GM19328 (cell line): Measurements from ENCODE around the gene COMTD1.
A peak's percentile ranks its signal among the peaks of the same experiment; 100 is the strongest.
"Not testable (repeated sequence)": the region's sequence is repeated elsewhere in the genome, so short reads cannot be mapped to it uniquely, and the experiment has no call there.

Source experiments
- ATAC-seq: cut with Tn5 transposase; IDR thresholded peaks from one replicate; pipeline ENCODE4 v1.9.1; 2021; ENCODE audit warnings: mild to moderate bottlenecking, moderate library complexity; ENCODE audit not compliant: unreplicated experiment

Gene COMTD1

GRCh38 chr10:75223507-75223906 is 12.2 kb downstream of the COMTD1 start:
- ATAC-seq: no peak

- ATAC-seq: not testable (repeated sequence)
Measured at GRCh38 chr10:75221492-75221891, 14.3 kb downstream of the COMTD1 start.

GRCh38 chr10:75220274-75220673 is 15.5 kb downstream of the COMTD1 start:
- ATAC-seq: no peak

DNA sequence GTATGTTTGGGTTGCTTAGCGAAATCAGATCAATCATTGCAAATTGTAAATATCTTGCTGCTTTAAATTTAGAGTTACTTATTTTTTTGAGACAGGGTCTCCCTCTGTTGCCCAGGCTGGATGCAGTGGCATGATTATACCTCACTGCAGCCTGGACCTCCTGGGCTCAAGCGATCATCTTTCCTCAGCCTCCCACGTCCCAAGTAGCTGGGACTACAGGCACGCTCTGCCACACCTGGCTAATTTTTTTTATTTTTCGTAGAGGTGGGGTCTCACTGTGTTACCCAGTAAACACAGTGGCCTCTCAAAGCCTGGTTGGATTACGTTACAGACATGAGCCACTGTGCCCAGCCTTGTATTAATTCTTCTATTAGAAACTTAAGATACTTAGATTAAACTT is 23.4 kb downstream of the COMTD1 start:
- no peak for ATAC-seq

- ATAC-seq: no peak
Measured at GRCh38 chr10:75211007-75211691, 24.6 kb downstream of the COMTD1 start.

- ATAC-seq: peak; percentile 77
Measured at GRCh38 chr10:75210282-75211006, 25.3 kb downstream of the COMTD1 start, which contains the start of gene VDAC2. VDAC2 (plus strand) TSS chr10:75210796; CDS start chr10:75211159, 363 bp downstream.

DNA sequence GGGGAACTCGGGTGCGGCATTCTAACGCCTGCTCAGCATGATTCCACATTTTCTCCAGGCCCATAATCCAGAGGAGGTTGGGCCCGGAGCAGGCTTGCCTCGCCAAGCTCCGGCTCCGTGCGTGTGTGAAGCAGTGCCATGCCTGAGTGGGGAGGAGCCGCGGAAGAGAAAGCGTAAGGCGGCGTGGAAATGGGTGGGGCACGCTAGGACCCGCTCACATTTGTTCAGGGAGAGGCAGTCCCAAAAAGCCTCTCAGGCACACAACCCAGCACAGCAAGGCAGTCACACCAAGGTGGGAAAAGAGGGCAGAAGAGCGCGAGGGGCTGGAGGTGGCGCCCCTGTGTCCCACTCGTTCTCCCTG is 25.9 kb downstream of the COMTD1 start:
- peak; percentile 49 for ATAC-seq

DNA sequence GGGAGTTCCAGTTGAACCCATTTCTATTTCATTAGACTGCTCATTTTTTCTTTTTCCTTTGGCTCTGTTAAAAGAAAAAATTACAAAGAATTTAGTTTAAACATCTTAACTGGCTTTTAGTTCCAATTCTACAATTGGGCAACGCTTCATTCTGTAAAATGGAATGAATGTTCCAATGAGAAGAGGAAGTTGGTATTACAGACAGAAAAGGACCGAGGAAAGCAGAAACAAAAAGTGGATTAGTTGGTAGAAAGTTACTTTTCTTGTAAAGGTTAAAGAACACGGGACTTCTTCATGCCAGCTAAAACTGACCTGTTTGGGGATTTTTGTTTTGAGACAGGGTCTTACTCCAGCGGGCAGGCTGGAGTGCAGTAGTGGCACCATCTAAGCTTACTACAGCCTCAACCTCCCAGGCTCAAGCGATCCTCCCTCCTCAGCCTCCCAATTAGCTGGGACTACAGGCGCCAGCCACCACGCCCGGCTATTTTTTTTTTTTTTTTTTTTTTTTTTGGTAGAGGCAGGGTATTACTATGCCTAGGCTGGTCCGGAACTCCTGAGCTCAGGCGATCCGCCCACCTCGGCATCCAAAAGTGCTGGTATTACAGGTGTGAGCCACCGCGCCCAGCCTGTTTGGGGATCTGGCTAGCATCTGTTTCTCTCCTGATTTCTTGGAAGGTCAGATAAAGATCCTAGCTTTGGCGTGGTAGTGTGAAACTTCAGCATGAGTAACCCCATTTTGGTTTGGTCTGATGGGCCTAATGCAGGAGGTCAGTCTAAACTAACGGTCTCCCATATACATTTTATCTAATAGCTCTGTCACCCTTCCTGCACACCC is 26.5 kb downstream of the COMTD1 start:
- ATAC-seq: no peak

GRCh38 chr10:75208181-75208580 is 27.6 kb downstream of the COMTD1 start:
- ATAC-seq: no peak

DNA sequence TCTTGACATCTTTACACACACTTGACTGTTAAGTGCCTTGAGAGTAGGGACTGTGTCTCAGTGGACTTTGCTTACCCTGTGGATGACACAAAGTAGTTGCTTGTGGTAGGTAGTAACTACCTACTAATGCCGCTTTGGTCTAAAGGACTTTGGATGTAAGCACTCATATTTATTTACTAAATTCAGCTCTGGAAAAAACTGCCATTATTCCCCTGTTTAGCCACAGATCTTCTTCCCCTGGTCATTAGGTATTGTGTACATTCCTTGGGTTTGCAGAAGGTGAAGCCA is 28.0 kb downstream of the COMTD1 start:
- ATAC-seq: no peak

- no peak for ATAC-seq
Measured at GRCh38 chr10:75207079-75207856, 28.5 kb downstream of the COMTD1 start.

GRCh38 chr10:75206638-75207037 is 29.1 kb downstream of the COMTD1 start:
- ATAC-seq: not testable (repeated sequence)

GRCh38 chr10:75205908-75206307 is 29.8 kb downstream of the COMTD1 start:
- ATAC-seq: no peak

DNA sequence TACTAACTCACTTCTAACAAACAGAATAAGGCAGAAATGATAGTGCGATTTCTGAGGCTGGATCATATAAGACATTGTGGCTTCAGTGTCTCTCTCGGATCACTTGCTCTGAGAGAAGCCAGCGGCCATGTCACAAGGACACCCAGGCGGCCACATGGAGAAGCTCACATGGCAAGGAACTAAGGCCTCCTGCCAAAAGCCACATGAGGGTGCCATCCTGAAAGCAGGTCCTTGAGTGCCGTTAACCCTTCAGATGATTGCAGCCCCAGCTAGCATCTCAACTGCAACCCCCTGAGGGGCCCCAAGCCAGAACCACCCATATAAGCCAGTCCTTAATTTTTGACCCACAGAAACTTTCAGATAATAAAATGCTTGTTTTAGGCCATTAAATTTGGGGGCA is 32.0 kb downstream of the COMTD1 start:
- ATAC-seq: no peak

- ATAC-seq: not testable (repeated sequence)
Measured at GRCh38 chr10:75203046-75203620, 32.6 kb downstream of the COMTD1 start.

- ATAC-seq: no peak
Measured at GRCh38 chr10:75202321-75203045, 33.3 kb downstream of the COMTD1 start.

- no peak for ATAC-seq
Measured at GRCh38 chr10:75201793-75202307, 33.9 kb downstream of the COMTD1 start.

DNA sequence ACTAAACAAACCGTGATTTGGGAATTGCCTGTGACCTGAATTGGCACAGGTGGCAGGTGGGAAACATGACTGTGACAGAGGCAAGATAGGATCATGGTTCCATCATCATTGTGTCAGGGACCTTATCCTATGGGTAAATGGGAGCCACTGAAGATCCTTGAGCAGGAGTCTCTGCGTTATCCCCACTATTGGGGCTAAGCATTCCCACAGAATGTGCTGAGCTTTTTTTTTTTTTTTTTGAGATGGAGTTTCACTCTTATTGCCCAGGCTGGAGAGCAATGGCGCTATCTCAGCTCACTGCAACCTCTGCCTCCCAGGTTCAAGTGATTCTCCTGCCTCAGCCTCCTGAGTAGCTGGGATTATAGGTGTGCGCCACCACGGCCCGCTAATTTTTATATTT is 35.8 kb downstream of the COMTD1 start:
- ATAC-seq: not testable (repeated sequence)

- no peak for ATAC-seq
Measured at GRCh38 chr10:75197906-75198305, 37.9 kb downstream of the COMTD1 start.

GRCh38 chr10:75197066-75197465 is 38.7 kb downstream of the COMTD1 start:
- no peak for ATAC-seq
